ENCODE data around the gene ZNF229. TPM values are rescaled to one million over a fixed set of nuclear protein-coding genes. Genes with fewer than 3 reads are reported as not detected.
"Not testable (repeated sequence)": the region's sequence is repeated elsewhere in the genome, so short reads cannot be mapped to it uniquely, and the experiment has no call there.

Gene ZNF229
- polyA plus RNA-seq (ENCODE audit: low read depth in 6 of 6) = 1 to 10 TPM; 1.5 to 6.7 (median 2.3) TPM

DNA sequence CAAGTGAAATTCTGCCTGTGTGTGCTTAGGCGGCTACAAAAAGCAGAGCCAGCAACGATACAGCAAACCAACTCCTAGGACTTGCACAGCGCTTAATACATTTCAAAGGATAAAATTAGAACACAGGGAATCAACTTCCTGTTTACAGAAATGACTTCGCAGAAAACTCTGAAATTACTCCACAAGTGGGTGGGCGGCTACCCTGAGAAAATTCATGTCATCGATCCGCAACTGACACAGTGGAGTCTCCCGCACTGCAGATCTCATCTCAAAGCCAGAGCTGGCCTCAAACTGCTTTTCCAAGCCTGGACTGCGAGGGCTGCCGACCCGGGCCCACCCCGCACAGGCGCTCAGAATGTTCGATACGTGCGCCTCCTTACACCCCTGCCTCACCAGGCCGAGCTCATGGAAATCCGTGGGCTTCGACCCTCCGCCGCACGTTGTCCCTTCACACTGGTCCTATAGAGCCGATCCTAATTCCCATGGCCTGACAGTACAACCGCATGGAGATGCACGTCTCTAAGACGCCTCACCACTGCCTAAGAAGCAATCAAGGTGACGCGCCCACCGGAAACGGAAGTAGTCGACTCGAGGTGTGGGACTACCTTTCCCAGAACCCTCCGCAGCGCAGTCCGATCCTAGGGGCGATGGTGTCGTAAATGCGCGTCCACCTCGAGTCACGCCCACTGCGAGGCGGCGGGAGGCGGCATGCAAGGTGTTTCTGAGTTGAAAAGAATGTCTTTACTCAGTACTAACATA, at the start of gene ZNF229:
Gene ZNF229 (minus strand): TSS at position 557 of the 759 bp plus-strand sequence. CDS start 5,625 bp downstream, outside the sequence.
- Mint-ChIP-seq H3K4me1 (peaks cover 5 to 18% (median 7%) of the 10 kb centered on the region in 3 donors), H3K4me3 (peak within 1 kb of the TSS; percentile 86 to 99 (median 96)), H3K27me3 (peaks cover 8 to 21% (median 20%) of the 10 kb centered on the region in 3 donors), H3K27ac (peak within 1 kb of the TSS in 5 of 6 donors; percentile 28 to 88 (median 86)), H3K9me3 (peaks cover 48 to 96% (median 76%) of the 10 kb centered on the region in 7 donors), H3K36me3 (peaks cover 55 to 80% of the 10 kb centered on the region in 2 donors)
- ATAC-seq (ENCODE audit: low read depth in 2 of 2) (peak; percentile 100), DNase-seq (peak; percentile 79)

DNA sequence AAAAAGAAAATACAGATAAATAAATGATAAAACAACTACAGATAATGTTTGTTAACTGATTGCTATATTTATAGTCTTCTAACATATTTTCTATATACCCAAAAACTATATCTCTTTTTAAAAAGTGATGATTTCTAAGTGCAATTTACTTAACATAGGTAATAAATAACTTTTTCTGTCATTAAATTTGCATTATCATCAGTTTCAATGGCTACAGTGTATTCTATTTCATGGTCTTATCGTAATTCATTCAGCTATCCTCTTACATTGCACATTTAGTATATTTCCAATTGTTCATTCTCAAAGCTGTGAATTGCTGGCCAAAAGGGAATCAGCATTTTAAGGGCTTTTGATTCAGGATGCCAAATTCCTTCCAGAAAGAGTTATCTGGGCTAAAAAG, 48.4 kb upstream of the ZNF229 start:
- DNase-seq (no peak), ATAC-seq (ENCODE audit: low read depth in 2 of 2) (no peak)
- Mint-ChIP-seq H3K27ac (no peak overlapping the region), H3K36me3 (peaks cover 58 to 82% of the 10 kb centered on the region in 2 donors), H3K4me3 (peak overlapping the region in 1 of 8 donors; percentile 33), H3K27me3 (no peaks in the 10 kb centered on the region), H3K4me1 (peaks cover 45 to 51% (median 49%) of the 10 kb centered on the region in 3 donors), H3K9me3 (peaks cover 31 to 76% (median 59%) of the 10 kb centered on the region in 7 donors)

DNA sequence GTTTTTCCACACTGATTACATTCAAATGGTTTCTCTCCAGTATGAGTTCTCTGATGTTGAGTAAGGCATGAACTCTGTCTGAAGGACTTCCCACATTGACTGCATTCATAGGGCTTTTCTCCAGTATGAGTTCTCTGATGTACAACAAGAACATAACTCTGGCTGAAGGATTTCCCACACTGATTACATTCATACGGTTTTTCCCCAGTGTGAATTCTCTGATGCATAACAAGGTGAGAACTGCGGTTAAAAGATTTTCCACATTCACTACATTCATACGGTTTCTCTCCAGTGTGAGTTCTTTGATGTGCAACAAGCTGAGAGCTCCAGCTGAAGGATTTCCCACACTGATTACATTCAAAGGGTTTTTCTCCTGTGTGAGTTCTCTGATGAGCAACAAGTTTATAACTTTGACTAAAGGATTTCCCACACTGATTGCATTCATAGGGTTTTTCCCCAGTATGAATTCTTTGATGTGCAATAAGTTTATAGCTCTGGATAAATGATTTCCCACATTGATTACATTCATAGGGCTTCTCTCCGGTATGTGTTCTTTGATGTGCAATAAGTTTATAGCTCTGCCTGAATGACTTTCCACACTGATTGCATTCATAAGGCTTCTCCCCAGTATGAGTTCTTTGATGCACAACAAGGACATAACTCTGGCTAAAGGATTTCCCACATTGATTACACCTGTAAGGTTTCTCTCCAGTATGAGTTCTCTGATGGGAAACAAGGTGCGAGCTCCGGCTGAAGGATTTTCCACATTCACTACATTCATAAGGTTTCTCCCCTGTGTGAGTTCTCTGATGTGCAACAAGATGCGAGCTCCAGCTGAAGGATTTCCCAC, 28.5 kb upstream of the ZNF229 start:
- Mint-ChIP-seq H3K27ac (peak overlapping the region in 4 of 6 donors; percentile 47 to 62 (median 59)), H3K9me3 (peaks cover 19 to 99% (median 93%) of the 10 kb centered on the region in 7 donors), H3K4me1 (peaks cover 0 to 10% (median 4%) of the 10 kb centered on the region in 3 donors), H3K36me3 (peaks cover 62 to 68% of the 10 kb centered on the region in 2 donors), H3K4me3 (peak overlapping the region in 1 of 8 donors; percentile 36), H3K27me3 (no peaks in the 10 kb centered on the region)
- ATAC-seq (ENCODE audit: low read depth in 2 of 2) = no peak
- DNase-seq = peak; percentile 6

DNA sequence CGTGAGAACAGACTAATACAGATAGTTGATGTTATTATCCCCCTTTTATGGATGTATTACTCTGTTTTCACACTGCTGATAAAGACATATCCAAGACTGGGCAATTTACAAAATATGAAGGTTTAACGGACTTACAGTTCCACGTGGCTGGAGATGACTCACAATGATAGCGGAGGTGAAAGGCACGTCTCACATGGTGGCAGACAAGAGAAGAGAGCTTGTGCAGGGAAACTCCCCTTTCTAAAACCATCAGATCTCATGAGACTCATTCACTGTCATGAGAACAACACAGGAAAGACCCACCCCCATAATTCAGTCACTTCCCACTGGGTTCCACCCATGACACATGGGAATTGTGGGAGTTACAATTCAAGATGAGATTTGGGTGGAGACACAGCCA, 20.5 kb upstream of the ZNF229 start:
- H3K36me3 Mint-ChIP-seq = peaks cover 37 to 77% of the 10 kb centered on the region in 2 donors
- H3K9me3 Mint-ChIP-seq = peaks cover 38 to 99% (median 93%) of the 10 kb centered on the region in 7 donors
- not testable (repeated sequence) for ATAC-seq (ENCODE audit: low read depth in 2 of 2); H3K27ac Mint-ChIP-seq; H3K4me3 Mint-ChIP-seq; H3K27me3 Mint-ChIP-seq; DNase-seq; H3K4me1 Mint-ChIP-seq

DNA sequence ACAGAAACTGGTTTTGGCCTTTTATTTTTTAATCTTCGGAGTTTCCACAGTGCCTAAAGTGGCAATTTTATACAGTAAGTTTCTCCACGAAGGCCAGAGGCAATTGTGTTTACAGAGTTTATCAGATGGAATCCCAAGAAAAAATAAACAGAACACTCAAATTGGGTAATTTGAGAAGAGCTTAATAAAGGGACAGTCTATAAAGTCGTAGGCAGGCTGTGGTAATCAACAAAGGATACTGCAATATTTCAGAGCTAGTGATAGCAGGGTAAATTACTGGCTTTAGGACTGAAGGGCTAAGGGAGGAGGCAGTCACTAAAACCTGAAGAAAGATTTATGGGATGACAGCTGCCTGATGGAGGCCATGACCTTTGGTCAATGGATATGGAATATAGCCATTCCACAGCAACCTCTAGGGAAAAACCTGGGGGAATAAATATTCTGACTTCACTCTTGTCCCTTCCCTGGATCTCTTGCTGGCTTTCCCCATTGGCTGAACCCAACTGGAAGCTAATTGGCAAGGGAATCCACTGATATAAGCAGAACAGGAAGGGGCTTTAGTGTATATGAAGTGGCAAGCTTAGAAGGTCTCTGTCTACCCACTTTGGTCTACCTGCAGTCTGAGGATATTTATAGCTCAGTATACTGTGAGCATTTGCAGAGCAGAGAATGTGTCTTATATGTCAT, 14.5 kb upstream of the ZNF229 start:
- H3K4me1 Mint-ChIP-seq; ATAC-seq (ENCODE audit: low read depth in 2 of 2); H3K4me3 Mint-ChIP-seq; DNase-seq; H3K27me3 Mint-ChIP-seq; H3K27ac Mint-ChIP-seq: not testable (repeated sequence)
- H3K36me3 Mint-ChIP-seq = peaks cover 26 to 63% of the 10 kb centered on the region in 2 donors
- H3K9me3 Mint-ChIP-seq = peaks cover 27 to 74% (median 63%) of the 10 kb centered on the region in 7 donors

- H3K27ac Mint-ChIP-seq; ATAC-seq (ENCODE audit: low read depth in 2 of 2); H3K4me1 Mint-ChIP-seq; H3K4me3 Mint-ChIP-seq; DNase-seq: not testable (repeated sequence)
- Mint-ChIP-seq H3K27me3 (peaks cover 24 to 34% (median 24%) of the 10 kb centered on the region in 3 donors), H3K36me3 (peaks cover 26 to 36% of the 10 kb centered on the region in 2 donors), H3K9me3 (peaks cover 33 to 58% (median 48%) of the 10 kb centered on the region in 7 donors)
Observed at GRCh38 chr19:44456016-44456415, 7.7 kb upstream of the ZNF229 start.

- H3K27ac Mint-ChIP-seq = no peak overlapping the region
- H3K9me3 Mint-ChIP-seq = peaks cover 33 to 64% (median 57%) of the 10 kb centered on the region in 7 donors
- no peaks in the 10 kb centered on the region for H3K4me1 Mint-ChIP-seq
- H3K36me3 Mint-ChIP-seq = peaks cover 29 to 42% of the 10 kb centered on the region in 2 donors
- ATAC-seq (ENCODE audit: low read depth in 2 of 2) (no peak), DNase-seq (no peak)
- H3K4me3 Mint-ChIP-seq = no peak overlapping the region
- H3K27me3 Mint-ChIP-seq = peaks cover 24 to 34% (median 24%) of the 10 kb centered on the region in 3 donors
Observed at GRCh38 chr19:44455100-44455499, 6.8 kb upstream of the ZNF229 start.

DNA sequence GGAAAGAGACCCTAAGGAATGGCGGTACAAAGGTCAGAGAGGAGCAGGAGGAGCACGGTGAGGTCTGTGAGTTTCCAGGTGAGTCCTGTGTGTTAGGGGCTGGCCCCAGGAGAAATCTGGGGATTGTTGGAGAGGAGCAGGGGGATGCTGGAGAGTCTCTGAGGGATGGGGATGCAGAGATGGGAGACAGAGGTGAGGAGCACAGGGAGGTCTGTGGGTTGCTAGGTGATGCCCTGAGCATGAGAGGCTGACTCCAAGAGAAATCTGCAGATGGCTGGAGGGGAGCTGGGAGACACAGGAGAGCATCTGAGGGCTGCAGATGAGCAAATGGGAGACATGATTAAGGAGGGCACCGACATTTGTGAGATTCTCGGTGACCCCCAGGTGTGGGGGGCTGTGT, 4.1 kb upstream of the ZNF229 start:
- no peak for ATAC-seq (ENCODE audit: low read depth in 2 of 2)
- DNase-seq = no peak
- Mint-ChIP-seq H3K4me3 (no peak overlapping the region), H3K27ac (peak overlapping the region in 1 of 6 donors; percentile 86), H3K4me1 (peaks cover 5 to 15% (median 7%) of the 10 kb centered on the region in 3 donors), H3K27me3 (peaks cover 24 to 34% (median 24%) of the 10 kb centered on the region in 3 donors), H3K9me3 (peaks cover 38 to 84% (median 72%) of the 10 kb centered on the region in 7 donors), H3K36me3 (peaks cover 32 to 45% of the 10 kb centered on the region in 2 donors)

DNA sequence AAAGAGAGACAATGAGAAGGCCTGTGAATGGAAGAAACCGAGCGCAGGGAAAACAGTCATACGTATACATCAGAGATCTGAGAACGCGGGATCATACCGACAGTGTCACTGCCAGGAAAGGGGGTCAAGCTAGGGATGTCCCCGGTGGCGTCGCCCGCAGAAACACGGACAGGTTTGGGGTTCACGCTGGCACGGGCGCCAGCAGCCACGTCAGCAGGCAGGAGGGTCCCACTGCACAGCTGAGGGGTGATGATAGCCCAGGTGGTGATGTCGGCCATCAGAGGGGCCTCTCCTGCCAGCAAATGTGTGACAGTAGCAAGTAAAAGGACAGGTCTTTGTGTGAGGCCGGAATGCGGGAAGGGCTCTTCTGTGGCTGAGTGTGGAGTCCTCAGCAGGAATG, 3.4 kb upstream of the ZNF229 start:
- Mint-ChIP-seq H3K36me3 (peaks cover 34 to 52% of the 10 kb centered on the region in 2 donors), H3K27ac (peak overlapping the region in 2 of 6 donors; percentile 39 to 88), H3K4me1 (peaks cover 5 to 16% (median 7%) of the 10 kb centered on the region in 3 donors), H3K4me3 (no peak overlapping the region), H3K9me3 (peaks cover 39 to 90% (median 76%) of the 10 kb centered on the region in 7 donors), H3K27me3 (peaks cover 24 to 34% (median 24%) of the 10 kb centered on the region in 3 donors)
- no peak for ATAC-seq (ENCODE audit: low read depth in 2 of 2)
- no peak for DNase-seq

DNA sequence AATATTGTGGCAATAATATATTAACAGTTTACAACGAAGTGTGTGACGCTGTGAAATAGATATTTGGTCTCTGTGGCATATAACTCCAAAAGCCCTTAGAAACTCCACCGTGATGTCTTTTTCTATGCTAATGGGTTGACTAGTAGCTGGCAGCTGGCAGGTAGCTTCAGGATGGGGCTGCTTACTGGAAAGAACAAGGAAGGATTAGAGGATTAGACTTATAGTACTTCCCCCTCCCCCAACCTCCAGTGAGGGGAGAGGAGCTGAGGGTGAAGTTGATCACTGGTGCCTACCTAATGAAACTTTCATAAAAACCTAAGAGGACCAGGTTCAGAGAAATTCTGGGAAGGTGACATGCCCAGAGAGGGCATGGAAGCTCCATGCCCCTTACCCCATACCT, 9.8 kb downstream of the ZNF229 start:
- no peak for DNase-seq
- H3K4me1 Mint-ChIP-seq = no peaks in the 10 kb centered on the region
- H3K36me3 Mint-ChIP-seq = peaks cover 66 to 67% of the 10 kb centered on the region in 2 donors
- no peaks in the 10 kb centered on the region for H3K27me3 Mint-ChIP-seq
- ATAC-seq (ENCODE audit: low read depth in 2 of 2) = no peak
- H3K4me3 Mint-ChIP-seq = no peak overlapping the region
- peaks cover 31 to 81% (median 61%) of the 10 kb centered on the region in 7 donors for H3K9me3 Mint-ChIP-seq
- no peak overlapping the region for H3K27ac Mint-ChIP-seq

GRCh38 chr19:44435441-44435840, 12.8 kb downstream of the ZNF229 start:
- H3K36me3 Mint-ChIP-seq = peaks cover 67 to 68% of the 10 kb centered on the region in 2 donors
- H3K27me3 Mint-ChIP-seq = no peaks in the 10 kb centered on the region
- DNase-seq (no peak), ATAC-seq (ENCODE audit: low read depth in 2 of 2) (no peak)
- H3K4me1 Mint-ChIP-seq = no peaks in the 10 kb centered on the region
- H3K27ac Mint-ChIP-seq = peak overlapping the region in 1 of 6 donors; percentile 18
- peaks cover 22 to 85% (median 75%) of the 10 kb centered on the region in 7 donors for H3K9me3 Mint-ChIP-seq
- H3K4me3 Mint-ChIP-seq = no peak overlapping the region

DNA sequence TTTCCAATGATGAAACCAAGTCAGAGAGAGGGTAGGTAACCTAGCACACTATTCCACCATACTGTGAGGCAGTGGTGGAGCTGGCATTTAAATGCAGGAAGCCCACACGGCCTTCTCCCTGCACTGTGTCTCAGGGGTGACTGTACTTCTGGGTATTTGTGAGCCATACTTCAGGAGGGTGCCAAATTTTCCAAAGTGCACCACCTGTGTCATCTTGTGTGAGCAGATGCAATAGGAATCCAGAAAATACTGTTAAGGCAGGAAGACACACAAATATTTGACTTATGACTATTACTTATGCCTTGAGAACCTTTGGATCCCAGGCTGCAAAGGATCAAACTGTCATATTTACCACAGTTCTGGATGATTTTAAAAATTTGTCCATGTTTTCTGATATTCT, 17.3 kb downstream of the ZNF229 start:
- Mint-ChIP-seq H3K27me3 (no peaks in the 10 kb centered on the region), H3K4me1 (no peaks in the 10 kb centered on the region), H3K9me3 (peaks cover 26 to 96% (median 89%) of the 10 kb centered on the region in 7 donors), H3K27ac (no peak overlapping the region), H3K36me3 (peaks cover 77 to 83% of the 10 kb centered on the region in 2 donors), H3K4me3 (no peak overlapping the region)
- no peak for DNase-seq
- ATAC-seq (ENCODE audit: low read depth in 2 of 2) = no peak

Measured in naive B cell (primary cell).